GM12878 (cell line): ENCODE data around the gene NLRP14. TPM values are rescaled to one million over a fixed set of nuclear protein-coding genes. Genes with fewer than 3 reads are reported as not detected.

Experiments used
- ATAC-seq: fragments of 200-7000 bp; cut with Tn5 transposase; 3 replicates; pipeline ENCODE4 v1.9.1; 2020; ENCODE audit warnings: mild to moderate bottlenecking, moderate library complexity
- BruUV-seq: library from RNA; stranded (reverse); fragments of 400-500 nt; replicated peaks from 2 replicates; lab custom pipeline; 2021; lab: Mats Ljungman, UMichigan
- CTCF ChIA-PET: fragments of 300-600 bp; sonication (Branson Sonifier 250); formaldehyde crosslinking; extraction: SDS; loops from one replicate; lab custom pipeline; 2021; ENCODE audit warnings: inconsistent platforms; lab: Yijun Ruan, JAX
- POLR2A ChIA-PET: fragments of 350-600 bp; formaldehyde crosslinking; extraction: SDS; loops from one replicate; lab custom pipeline; 2021; ENCODE audit warnings: inconsistent platforms; lab: Charles Lee
- RAD21 ChIA-PET: fragments of 300-600 bp; sonication (Branson Sonifier 250); formaldehyde crosslinking; loops from one replicate; lab custom pipeline; 2023; ENCODE audit warnings: antibody characterized with exemption; ENCODE audit not compliant: unreplicated experiment; lab: Charles Lee
- SMC1A ChIA-PET: fragments of 300-600 bp; sonication (Branson Sonifier 250); formaldehyde crosslinking; loops from one replicate; lab custom pipeline; 2023; ENCODE audit not compliant: unreplicated experiment, uncharacterized antibody; lab: Charles Lee
- DNase-seq: peaks from one replicate; pipeline ENCODE4 v3.0.0-alpha.2; 2011; ENCODE audit warnings: low read depth, low spot score
- FAIRE-seq: peaks from 3 replicates; lab custom pipeline; 2011; peaks lifted over from hg19 to GRCh38; lab: Jason Lieb, UNC
- H2AFZ ChIP-seq: 2 replicates; pipeline ENCODE4 v1.6.0; 2011; ENCODE audit warnings: low read depth, low read length, control low read depth; ENCODE audit not compliant: control insufficient read depth
- H3K27ac ChIP-seq: 2 replicates; pipeline ENCODE4 v1.5.1; 2011; ENCODE audit warnings: control low read depth; ENCODE audit not compliant: control insufficient read depth, insufficient read depth
- H3K27me3 ChIP-seq, 2 experiments: replicated peaks in 1 of 2; 2 replicates each; pipeline versions ENCODE4 v1.6.0 to v1.6.1; 2011; ENCODE audit warnings: low read length in 1 of 2; ENCODE audit not compliant: control insufficient read depth in 2 of 2, insufficient read depth in 2 of 2
- H3K36me3 ChIP-seq, 2 experiments: 2 replicates each; pipeline ENCODE4 v1.5.1; 2011; ENCODE audit warnings: low read length in 1 of 2; ENCODE audit not compliant: control insufficient read depth in 2 of 2, insufficient read depth in 2 of 2
- H3K4me1 ChIP-seq: 2 replicates; pipeline ENCODE4 v1.6.1; 2011; ENCODE audit warnings: mild to moderate bottlenecking, low read length, moderate library complexity, mixed read lengths; ENCODE audit not compliant: control insufficient read depth, insufficient read depth
- H3K4me2 ChIP-seq: 2 replicates; pipeline ENCODE4 v1.6.0; 2011; ENCODE audit warnings: control low read depth; ENCODE audit not compliant: control insufficient read depth, insufficient read depth
- H3K4me3 ChIP-seq: fragments of 200-600 bp; sonication (generic); 2 replicates; pipeline ENCODE4 v1.5.1; 2016
- H3K79me2 ChIP-seq: 2 replicates; pipeline ENCODE4 v1.6.0; 2011; ENCODE audit warnings: low read length; ENCODE audit not compliant: control insufficient read depth, insufficient read depth
- H3K9ac ChIP-seq: 2 replicates; pipeline ENCODE4 v1.8.0; 2011; ENCODE audit warnings: low read length, control low read depth, mixed read lengths; ENCODE audit not compliant: control insufficient read depth, insufficient read depth
- H3K9me3 ChIP-seq: replicated peaks from 3 replicates; pipeline ENCODE4 v1.5.1; 2011; ENCODE audit warnings: mild to moderate bottlenecking, low read length; ENCODE audit not compliant: control insufficient read depth, insufficient read depth
- H4K20me1 ChIP-seq: 2 replicates; pipeline ENCODE4 v1.6.0; 2011; ENCODE audit not compliant: control insufficient read depth, insufficient read depth
- ASH2L ChIP-seq: fragments of 300-600, 200-600 bp; sonication (generic); IDR thresholded peaks from 2 replicates; pipeline ENCODE4 v1.6.1; 2017; ENCODE audit warnings: low read depth, mild to moderate bottlenecking, borderline replicate concordance
- CBFB ChIP-seq: IDR thresholded peaks from 2 replicates; pipeline ENCODE4 v1.6.1; 2016; ENCODE audit warnings: antibody characterized with exemption, low read depth
- CEBPB ChIP-seq, 2 experiments: fragments of 150-350 bp in 1 of 2; IDR thresholded peaks; 2 replicates each; pipeline ENCODE4 v1.6.1; 2012 to 2014; ENCODE audit warnings: low read depth in 2 of 2, low read length in 2 of 2, borderline replicate concordance in 1 of 2, inconsistent platforms in 1 of 2
- CHD2 ChIP-seq: IDR thresholded peaks from 2 replicates; pipeline ENCODE4 v1.6.1; 2011; ENCODE audit warnings: low read depth, low read length, improper control_type of control experiment, borderline replicate concordance
- CREB1 ChIP-seq: IDR thresholded peaks from 2 replicates; pipeline ENCODE4 v1.6.1; 2012; ENCODE audit warnings: low read depth, mild to moderate bottlenecking, inconsistent platforms
- EED ChIP-seq: sonication (generic); IDR thresholded peaks from 2 replicates; pipeline ENCODE4 v1.6.1; 2016; ENCODE audit warnings: antibody characterized with exemption, low read depth
- FOXK2 ChIP-seq: fragments of 450-650 bp; IDR thresholded peaks from 2 replicates; pipeline ENCODE4 v1.6.1; 2017; ENCODE audit warnings: mild to moderate bottlenecking, moderate library complexity
- IRF4 ChIP-seq: IDR thresholded peaks from 2 replicates; pipeline ENCODE4 v1.6.1; 2011; ENCODE audit warnings: low read depth, low read length
- JUND ChIP-seq: IDR thresholded peaks from 2 replicates; pipeline ENCODE4 v1.6.1; 2012; ENCODE audit warnings: low read depth, mild to moderate bottlenecking, low read length, improper control_type of control experiment, moderate library complexity
- KDM1A ChIP-seq: fragments of 200-600 bp; sonication (generic); IDR thresholded peaks from 2 replicates; pipeline ENCODE4 v1.6.1; 2016; ENCODE audit warnings: borderline replicate concordance
- NR2C2 ChIP-seq: IDR thresholded peaks from 2 replicates; pipeline ENCODE4 v1.6.1; 2011; ENCODE audit warnings: borderline replicate concordance, low read depth; ENCODE audit not compliant: control insufficient read depth, insufficient read length
- SIX5 ChIP-seq: IDR thresholded peaks from 2 replicates; pipeline ENCODE4 v1.6.1; 2011; ENCODE audit warnings: mild to moderate bottlenecking, low read depth, low read length, moderate library complexity; ENCODE audit not compliant: severe bottlenecking
- STAT3 ChIP-seq: IDR thresholded peaks from 2 replicates; pipeline ENCODE4 v1.6.1; 2011; ENCODE audit warnings: low read depth, low read length, improper control_type of control experiment
- TAF1 ChIP-seq: IDR thresholded peaks from 2 replicates; pipeline ENCODE4 v1.6.1; 2011; ENCODE audit warnings: mild to moderate bottlenecking, low read depth, low read length, borderline replicate concordance
- YBX1 ChIP-seq: fragments of 450-650 bp; IDR thresholded peaks from 2 replicates; pipeline ENCODE4 v1.6.1; 2016; ENCODE audit warnings: antibody characterized with exemption
- ZNF384 ChIP-seq: IDR thresholded peaks from 2 replicates; pipeline ENCODE4 v1.6.1; 2012; ENCODE audit warnings: low read depth, mild to moderate bottlenecking, low read length, improper control_type of control experiment, borderline replicate concordance
- WGBS: methylation state at CpG from one replicate; pipeline ENCODE4 v1.1.6; 2016; ENCODE audit warnings: low lambda C conversion rate; ENCODE audit not compliant: insufficient replicate concordance, insufficient coverage; ENCODE audit errors: missing lambda C conversion rate; 5-methylcytosine and 5-hydroxymethylcytosine counted together
- in situ Hi-C: fragments of 300-500 bp; cut with MboI; formaldehyde crosslinking; loops from 9 replicates; pipeline ENCODE4 v1.14.3; 2018; ENCODE audit warnings: mixed read lengths
- intact Hi-C: fragments of 100-400 bp; cut with micrococcal nuclease; formaldehyde crosslinking; loops from one replicate; pipeline ENCODE4 v1.14.2; 2022; ENCODE audit not compliant: unreplicated experiment
- polyA plus RNA-seq, 11 experiments: library from polyadenylated mRNA; depleted of rRNA in 4 of 11; unstranded in 6 of 11; stranded (reverse) in 5 of 11; fragments of >200 nt; fragmentation: Nextera tagmentation in 4 of 11; fragmentation: Illumina TruSeq in 1 of 11; extraction: Ambion mirVana in 4 of 11; extraction: Trizol in 1 of 11; gene quantifications; 1 replicate in 1 of 11; 2 replicates in 10 of 11; pipeline versions ENCODE4 v1.2.1 to v1.2.3, GENCODE V29; 2011 to 2016; ENCODE audit warnings: inconsistent platforms in 2 of 11, missing spikeins in 2 of 11, low read depth in 1 of 11
- total RNA-seq, 4 experiments: library from RNA; depleted of rRNA in 3 of 4; stranded (reverse); fragments of >200 nt in 3 of 4; fragmentation: Illumina TruSeq in 1 of 4; extraction: Trizol in 1 of 4; gene quantifications; 2 replicates each; pipeline versions ENCODE4 v1.2.1 to v1.2.3, GENCODE V29; 2013 to 2021
- TF ChIP-seq, protein P1 (sequence below): IDR thresholded peaks from 2 replicates; pipeline ENCODE4 v1.6.1; 2012; ENCODE audit warnings: low read depth, low read length, improper control_type of control experiment
- TF ChIP-seq, protein P2 (sequence below): fragments of 450-650 bp; conservative IDR thresholded peaks from 2 replicates; pipeline ENCODE4 v1.6.1; 2017; ENCODE audit warnings: mild to moderate bottlenecking, moderate library complexity

NLRP14 gene
- total and polyA plus RNA-seq, 10 of the 15 experiments (the other 5 are each of a cell fraction or from before 2014, with no cell fraction given) = 0.02 to 0.12 (median 0.04) TPM; not detected in 3

DNA sequence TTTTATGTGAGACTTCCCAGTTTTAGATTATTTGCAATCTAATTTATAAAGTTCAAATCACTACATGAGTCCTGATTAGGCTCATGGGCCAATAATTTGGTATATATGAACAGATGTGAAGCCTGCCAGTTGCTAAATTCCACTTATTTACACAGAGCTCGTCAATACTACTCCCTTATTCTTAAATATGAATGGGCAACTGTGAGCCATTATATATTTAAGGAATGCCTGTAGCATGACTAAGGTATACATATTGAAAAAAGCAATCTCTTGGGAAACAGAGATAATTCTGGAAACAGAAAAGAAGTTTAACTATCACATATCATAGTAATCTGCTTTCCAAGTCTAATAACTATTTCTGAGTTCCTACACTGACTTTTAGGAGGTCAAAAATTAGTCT lies 95.5 kb downstream of the NLRP14 start:
- SMC1A ChIA-PET = no interaction called here
- RAD21 ChIA-PET = no interaction called here
- H2AFZ ChIP-seq = no peak overlapping the region
- no peak overlapping the region for H3K27ac ChIP-seq
- H3K9ac ChIP-seq = no peak overlapping the region
- TF ChIP-seq SIX5 = no peak
- no peak for TF ChIP-seq JUND
- TF ChIP-seq STAT3 = no peak
- no peak for TF ChIP-seq KDM1A
- TF ChIP-seq EED = no peak
- no peak for TF ChIP-seq CEBPB (IDR thresholded peaks at IDR 0.05; ENCODE audit: borderline replicate concordance in 1 of 2, low read depth in 2 of 2, low read length in 2 of 2)
- no peak for TF ChIP-seq IRF4
- TF ChIP-seq ZNF384 = no peak
- no peak for TF ChIP-seq CHD2
- TF ChIP-seq TAF1 = no peak
- TF ChIP-seq, protein P1, sequence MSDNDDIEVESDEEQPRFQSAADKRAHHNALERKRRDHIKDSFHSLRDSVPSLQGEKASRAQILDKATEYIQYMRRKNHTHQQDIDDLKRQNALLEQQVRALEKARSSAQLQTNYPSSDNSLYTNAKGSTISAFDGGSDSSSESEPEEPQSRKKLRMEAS = no peak
- no peak for TF ChIP-seq ASH2L
- no peak for TF ChIP-seq YBX1
- no peak for TF ChIP-seq CBFB
- TF ChIP-seq FOXK2 = no peak
- no peak for TF ChIP-seq CREB1
- TF ChIP-seq NR2C2 = no peak
- TF ChIP-seq, protein P2, sequence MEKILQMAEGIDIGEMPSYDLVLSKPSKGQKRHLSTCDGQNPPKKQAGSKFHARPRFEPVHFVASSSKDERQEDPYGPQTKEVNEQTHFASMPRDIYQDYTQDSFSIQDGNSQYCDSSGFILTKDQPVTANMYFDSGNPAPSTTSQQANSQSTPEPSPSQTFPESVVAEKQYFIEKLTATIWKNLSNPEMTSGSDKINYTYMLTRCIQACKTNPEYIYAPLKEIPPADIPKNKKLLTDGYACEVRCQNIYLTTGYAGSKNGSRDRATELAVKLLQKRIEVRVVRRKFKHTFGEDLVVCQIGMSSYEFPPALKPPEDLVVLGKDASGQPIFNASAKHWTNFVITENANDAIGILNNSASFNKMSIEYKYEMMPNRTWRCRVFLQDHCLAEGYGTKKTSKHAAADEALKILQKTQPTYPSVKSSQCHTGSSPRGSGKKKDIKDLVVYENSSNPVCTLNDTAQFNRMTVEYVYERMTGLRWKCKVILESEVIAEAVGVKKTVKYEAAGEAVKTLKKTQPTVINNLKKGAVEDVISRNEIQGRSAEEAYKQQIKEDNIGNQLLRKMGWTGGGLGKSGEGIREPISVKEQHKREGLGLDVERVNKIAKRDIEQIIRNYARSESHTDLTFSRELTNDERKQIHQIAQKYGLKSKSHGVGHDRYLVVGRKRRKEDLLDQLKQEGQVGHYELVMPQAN = no peak
- no peaks in the 10 kb centered on the region for H3K27me3 ChIP-seq
- POLR2A ChIA-PET = no interaction called here
- no peaks in the 10 kb centered on the region for H3K4me1 ChIP-seq
- DNase-seq (no peak), ATAC-seq (no peak), FAIRE-seq (no peak)
- no TSS peak for BruUV-seq
- CTCF ChIA-PET = no interaction called here
- H3K4me2 ChIP-seq = no peak overlapping the region
- H3K9me3 ChIP-seq = no peaks in the 10 kb centered on the region
- no peaks in the 10 kb centered on the region for H3K36me3 ChIP-seq
- in situ Hi-C loops (no loop called here), intact Hi-C loops (no loop called here)
- no peak overlapping the region for H3K4me3 ChIP-seq
- WGBS = 0% methylated on average over 1 of the region's 1 CpG
- no peaks in the 10 kb centered on the region for H4K20me1 ChIP-seq
- H3K79me2 ChIP-seq = no peaks in the 10 kb centered on the region
